Small intestine (tissue), 7 donors: Measurements from ENCODE around the gene ENTREP1. TPM values are rescaled to one million over a fixed set of nuclear protein-coding genes. Genes with fewer than 3 reads are reported as not detected.
A peak's percentile ranks its signal among the peaks of the same experiment; 100 is the strongest.

Source experiments
- DNase-seq, 2 donors: peaks; one replicate each; pipeline versions ENCODE4 v3.0.0 to v3.0.0-alpha.2; 2013
- FAIRE-seq: peaks from 2 replicates; lab custom pipeline; 2012; peaks lifted over from hg19 to GRCh38; lab: Jason Lieb, UNC
- H3K27ac ChIP-seq, 3 donors: one replicate each; pipeline ENCODE4 v1.5.1; 2013; ENCODE audit warnings: low read length in 2 of 3, mild to moderate bottlenecking in 2 of 3, control low read depth in 1 of 3, inconsistent platforms in 1 of 3, low read depth in 1 of 3, moderate library complexity in 1 of 3
- H3K27me3 ChIP-seq, 3 donors: one replicate each; pipeline ENCODE4 v1.6.1; 2013; ENCODE audit warnings: low read length in 3 of 3, inconsistent platforms in 1 of 3; ENCODE audit not compliant: control insufficient read depth in 3 of 3, insufficient read depth in 3 of 3
- H3K36me3 ChIP-seq, 3 donors: one replicate each; pipeline ENCODE4 v1.6.1; 2013; ENCODE audit warnings: low read length in 3 of 3, inconsistent platforms in 1 of 3, low read depth in 1 of 3, mild to moderate bottlenecking in 1 of 3, moderate library complexity in 1 of 3; ENCODE audit not compliant: control insufficient read depth in 3 of 3, insufficient read depth in 2 of 3
- H3K4me1 ChIP-seq, 3 donors: one replicate each; pipeline ENCODE4 v1.6.1; 2013; ENCODE audit warnings: low read length in 2 of 3, inconsistent platforms in 1 of 3, low read depth in 1 of 3, mild to moderate bottlenecking in 1 of 3, moderate library complexity in 1 of 3; ENCODE audit not compliant: control insufficient read depth in 3 of 3, insufficient read depth in 2 of 3
- H3K4me3 ChIP-seq, 3 donors: one replicate each; pipeline ENCODE4 v1.5.1; 2013; ENCODE audit warnings: low read length in 3 of 3, control low read depth in 1 of 3, inconsistent platforms in 1 of 3, low read depth in 1 of 3, mild to moderate bottlenecking in 1 of 3, moderate library complexity in 1 of 3
- H3K9me3 ChIP-seq, 2 donors: one replicate each; pipeline ENCODE4 v1.6.1; 2013; ENCODE audit warnings: low read depth in 1 of 2, low read length in 1 of 2; ENCODE audit not compliant: control insufficient read depth in 2 of 2, insufficient read depth in 1 of 2
- WGBS, 3 donors: extraction: QIAGEN DNeasy Blood & Tissue Kit; methylation state at CpG; one replicate each; pipeline ENCODE4 v1.1.7; 2013; 5-methylcytosine and 5-hydroxymethylcytosine counted together
- polyA plus RNA-seq, 4 donors: library from polyadenylated mRNA; stranded (reverse) in 3 of 4; unstranded in 1 of 4; fragments of 200-250 nt in 3 of 4; fragments of 120-200 nt in 1 of 4; gene quantifications; one replicate each; pipeline versions ENCODE4 v1.2.1 to v1.2.3, GENCODE V29; 2013
- donor health status: healthy with polysubstance abuse.
- donor health status: control.
- donor health status: control.
- donor health status: Bipolar disorder and iron deficiency.
- donor health status: healthy.

The ENTREP1 gene
- polyA plus RNA-seq, 4 donors = 1.2 to 2.1 TPM; not detected in 2

GRCh38 chr9:69379270-69379982, 54.4 kb downstream of the ENTREP1 start:
- H3K4me3 ChIP-seq = no peak overlapping the region
- H3K4me1 ChIP-seq = no peaks in the 10 kb centered on the region
- 44 to 72% (median 53%) methylated on average over 9 of the region's 9 CpGs for WGBS, 3 donors
- no peaks in the 10 kb centered on the region for H3K36me3 ChIP-seq
- FAIRE-seq (no peak), DNase-seq (peak in 1 of 2 donors; percentile 18)
- no peak overlapping the region for H3K27ac ChIP-seq
- H3K9me3 ChIP-seq = no peaks in the 10 kb centered on the region
- H3K27me3 ChIP-seq = peaks cover 0 to 2% (median 0%) of the 10 kb centered on the region in 3 donors

GRCh38 chr9:69380301-69380700, 55.3 kb downstream of the ENTREP1 start:
- Histone ChIP-seq H3K4me3 (no peak overlapping the region), H3K27ac (no peak overlapping the region), H3K4me1 (no peaks in the 10 kb centered on the region), H3K27me3 (peaks cover 0 to 2% (median 0%) of the 10 kb centered on the region in 3 donors), H3K9me3 (no peaks in the 10 kb centered on the region), H3K36me3 (no peaks in the 10 kb centered on the region)
- FAIRE-seq (no peak), DNase-seq (no peak)
- WGBS, 3 donors = 77 to 84% (median 79%) methylated on average over 6 of the region's 6 CpGs

- no peak overlapping the region for H3K4me3 ChIP-seq
- WGBS, 3 donors = 87 to 95% (median 92%) methylated on average over 3 of the region's 3 CpGs
- DNase-seq (no peak), FAIRE-seq (no peak)
- H3K27me3 ChIP-seq = peaks cover 0 to 2% (median 0%) of the 10 kb centered on the region in 3 donors
- no peaks in the 10 kb centered on the region for H3K4me1 ChIP-seq
- no peak overlapping the region for H3K27ac ChIP-seq
- H3K36me3 ChIP-seq = no peaks in the 10 kb centered on the region
- H3K9me3 ChIP-seq = no peaks in the 10 kb centered on the region
Measured at GRCh38 chr9:69380811-69381210, 55.8 kb downstream of the ENTREP1 start.

GRCh38 chr9:69382135-69382534, 57.1 kb downstream of the ENTREP1 start:
- no peaks in the 10 kb centered on the region for H3K4me1 ChIP-seq

GRCh38 chr9:69385581-69386033, 60.6 kb downstream of the ENTREP1 start:
- no peaks in the 10 kb centered on the region for H3K4me1 ChIP-seq
- DNase-seq = no peak
- 61 to 66% (median 63%) methylated on average over 6 of the region's 6 CpGs for WGBS, 3 donors
- no peak overlapping the region for H3K27ac ChIP-seq
- H3K27me3 ChIP-seq = peaks cover 0 to 2% (median 0%) of the 10 kb centered on the region in 3 donors
- no peak for FAIRE-seq
- H3K36me3 ChIP-seq = no peaks in the 10 kb centered on the region
- H3K4me3 ChIP-seq = no peak overlapping the region
- no peaks in the 10 kb centered on the region for H3K9me3 ChIP-seq

More at GRCh38 chr9:69382135-69382534, 57.1 kb downstream of the ENTREP1 start:
- no peaks in the 10 kb centered on the region for H3K36me3 ChIP-seq
- FAIRE-seq (no peak), DNase-seq (no peak)
- H3K27me3 ChIP-seq = peaks cover 0 to 2% (median 0%) of the 10 kb centered on the region in 3 donors
- no peaks in the 10 kb centered on the region for H3K9me3 ChIP-seq
- H3K27ac ChIP-seq = no peak overlapping the region
- no peak overlapping the region for H3K4me3 ChIP-seq
- WGBS, 3 donors = 52 to 82% (median 75%) methylated on average over 4 of the region's 4 CpGs

- 66 to 88% (median 75%) methylated on average over 4 of the region's 4 CpGs for WGBS, 3 donors
- H3K9me3 ChIP-seq = no peaks in the 10 kb centered on the region
- H3K4me1 ChIP-seq = no peaks in the 10 kb centered on the region
- H3K27me3 ChIP-seq = no peaks in the 10 kb centered on the region
- H3K27ac ChIP-seq = no peak overlapping the region
- no peak overlapping the region for H3K4me3 ChIP-seq
- FAIRE-seq (no peak), DNase-seq (no peak)
- no peaks in the 10 kb centered on the region for H3K36me3 ChIP-seq
Measured at GRCh38 chr9:69386651-69387050, 61.6 kb downstream of the ENTREP1 start.

- H3K27me3 ChIP-seq = no peaks in the 10 kb centered on the region
Measured at GRCh38 chr9:69388596-69388995, 63.6 kb downstream of the ENTREP1 start.

GRCh38 chr9:69389437-69389995, 64.5 kb downstream of the ENTREP1 start:
- DNase-seq = no peak
- Histone ChIP-seq H3K4me1 (peaks cover 0 to 3% (median 0%) of the 10 kb centered on the region in 3 donors), H3K27me3 (no peaks in the 10 kb centered on the region), H3K9me3 (no peaks in the 10 kb centered on the region), H3K4me3 (no peak overlapping the region), H3K36me3 (no peaks in the 10 kb centered on the region), H3K27ac (no peak overlapping the region)
- 77 to 88% (median 85%) methylated on average over 4 of the region's 4 CpGs for WGBS, 3 donors
- FAIRE-seq = no peak

More at GRCh38 chr9:69388596-69388995, 63.6 kb downstream of the ENTREP1 start:
- Histone ChIP-seq H3K4me1 (peaks cover 0 to 3% (median 0%) of the 10 kb centered on the region in 3 donors), H3K9me3 (no peaks in the 10 kb centered on the region), H3K4me3 (no peak overlapping the region), H3K36me3 (no peaks in the 10 kb centered on the region), H3K27ac (no peak overlapping the region)
- no peak for FAIRE-seq
- DNase-seq = no peak
- 81 to 92% (median 87%) methylated on average over 3 of the region's 3 CpGs for WGBS, 3 donors
